Ovary (tissue), 3 donors: ENCODE results near the gene LIX1.

ENCODE experiments used
- POLR2A ChIP-seq: fragments of 450-650 bp; IDR thresholded peaks from one replicate; pipeline ENCODE4 v1.6.1; 2017; ENCODE audit warnings: antibody characterized with exemption, mild to moderate bottlenecking, moderate library complexity
- TF ChIP-seq, protein P1 (sequence below), 3 donors: fragments of 450-650 bp in 2 of 3; fragments of 200-600 bp in 1 of 3; IDR thresholded peaks; one replicate each; pipeline versions ENCODE4 v1.5.1 to v1.8.0; 2016 to 2022; ENCODE audit warnings: antibody characterized with exemption in 3 of 3, mild to moderate bottlenecking in 1 of 3
- donor health status: DM: no; HTN: no; CAD: no.

- TF ChIP-seq, protein P1, sequence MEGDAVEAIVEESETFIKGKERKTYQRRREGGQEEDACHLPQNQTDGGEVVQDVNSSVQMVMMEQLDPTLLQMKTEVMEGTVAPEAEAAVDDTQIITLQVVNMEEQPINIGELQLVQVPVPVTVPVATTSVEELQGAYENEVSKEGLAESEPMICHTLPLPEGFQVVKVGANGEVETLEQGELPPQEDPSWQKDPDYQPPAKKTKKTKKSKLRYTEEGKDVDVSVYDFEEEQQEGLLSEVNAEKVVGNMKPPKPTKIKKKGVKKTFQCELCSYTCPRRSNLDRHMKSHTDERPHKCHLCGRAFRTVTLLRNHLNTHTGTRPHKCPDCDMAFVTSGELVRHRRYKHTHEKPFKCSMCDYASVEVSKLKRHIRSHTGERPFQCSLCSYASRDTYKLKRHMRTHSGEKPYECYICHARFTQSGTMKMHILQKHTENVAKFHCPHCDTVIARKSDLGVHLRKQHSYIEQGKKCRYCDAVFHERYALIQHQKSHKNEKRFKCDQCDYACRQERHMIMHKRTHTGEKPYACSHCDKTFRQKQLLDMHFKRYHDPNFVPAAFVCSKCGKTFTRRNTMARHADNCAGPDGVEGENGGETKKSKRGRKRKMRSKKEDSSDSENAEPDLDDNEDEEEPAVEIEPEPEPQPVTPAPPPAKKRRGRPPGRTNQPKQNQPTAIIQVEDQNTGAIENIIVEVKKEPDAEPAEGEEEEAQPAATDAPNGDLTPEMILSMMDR (IDR thresholded peaks at IDR 0.05): no peak
- TF ChIP-seq POLR2A: no peak
Observed at GRCh38 chr5:97151370-97151769, 9.0 kb upstream of the LIX1 start.
